Gastrocnemius medialis (tissue), 4 donors: ENCODE results near the gene WSCD2.

Source experiments
- POLR2A ChIP-seq, 2 donors: fragments of 450-650 bp; IDR thresholded peaks; one replicate each; pipeline ENCODE4 v1.6.1; 2017; ENCODE audit warnings: antibody characterized with exemption in 2 of 2, mild to moderate bottlenecking in 2 of 2, moderate library complexity in 2 of 2
- TF ChIP-seq, protein P1 (sequence below), 5 experiments: fragments of 450-650 bp in 3 of 5; fragments of 200-600 bp in 2 of 5; sonication (generic) in 2 of 5; IDR thresholded peaks in 4 of 5; conservative IDR thresholded peaks in 1 of 5; 1 replicate in 4 of 5; 2 replicates in 1 of 5; pipeline ENCODE4 v1.5.1; 2016 to 2019; ENCODE audit warnings: antibody characterized with exemption in 5 of 5, mild to moderate bottlenecking in 3 of 5, moderate library complexity in 3 of 5

DNA sequence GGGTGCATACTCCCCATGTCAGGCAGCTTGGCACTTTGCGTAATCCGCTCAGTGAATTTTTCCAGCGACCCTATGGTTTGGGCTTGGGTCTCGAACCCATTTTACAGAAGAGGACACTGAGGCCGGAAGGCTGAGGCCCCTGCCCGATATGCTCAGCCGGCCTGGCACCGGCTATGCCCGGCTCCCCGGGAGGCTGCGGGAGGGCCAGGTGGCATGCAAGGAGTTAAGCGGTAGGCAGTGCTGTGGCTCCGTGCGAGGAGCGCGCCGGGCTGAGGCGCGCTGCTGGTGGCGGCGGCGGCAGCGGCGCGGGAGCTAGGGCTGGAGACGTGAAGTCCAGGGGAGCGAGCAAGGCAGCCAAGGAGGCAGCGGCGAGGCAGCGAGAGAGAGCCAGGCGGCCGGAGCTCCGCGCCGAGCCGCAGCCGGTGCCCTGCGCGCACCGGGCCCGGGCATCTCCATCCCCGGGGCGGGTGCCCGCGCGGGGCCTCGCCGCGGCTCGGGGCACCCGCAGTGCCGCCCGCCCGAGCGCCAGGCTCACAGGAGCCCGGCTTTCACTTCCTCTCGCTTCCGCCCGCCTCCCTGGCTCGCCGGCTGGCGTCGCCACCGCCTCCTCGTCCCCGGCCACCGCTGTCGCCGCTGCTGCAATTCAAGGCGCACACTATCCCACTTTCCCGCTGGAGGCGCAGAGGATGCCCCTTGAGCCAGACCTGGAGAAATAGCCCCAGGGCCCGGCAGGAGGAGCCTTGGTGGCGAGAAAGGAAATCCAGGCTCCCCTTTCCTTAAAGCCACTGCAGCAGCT lies at the start of gene WSCD2:
- TF ChIP-seq, protein P1, sequence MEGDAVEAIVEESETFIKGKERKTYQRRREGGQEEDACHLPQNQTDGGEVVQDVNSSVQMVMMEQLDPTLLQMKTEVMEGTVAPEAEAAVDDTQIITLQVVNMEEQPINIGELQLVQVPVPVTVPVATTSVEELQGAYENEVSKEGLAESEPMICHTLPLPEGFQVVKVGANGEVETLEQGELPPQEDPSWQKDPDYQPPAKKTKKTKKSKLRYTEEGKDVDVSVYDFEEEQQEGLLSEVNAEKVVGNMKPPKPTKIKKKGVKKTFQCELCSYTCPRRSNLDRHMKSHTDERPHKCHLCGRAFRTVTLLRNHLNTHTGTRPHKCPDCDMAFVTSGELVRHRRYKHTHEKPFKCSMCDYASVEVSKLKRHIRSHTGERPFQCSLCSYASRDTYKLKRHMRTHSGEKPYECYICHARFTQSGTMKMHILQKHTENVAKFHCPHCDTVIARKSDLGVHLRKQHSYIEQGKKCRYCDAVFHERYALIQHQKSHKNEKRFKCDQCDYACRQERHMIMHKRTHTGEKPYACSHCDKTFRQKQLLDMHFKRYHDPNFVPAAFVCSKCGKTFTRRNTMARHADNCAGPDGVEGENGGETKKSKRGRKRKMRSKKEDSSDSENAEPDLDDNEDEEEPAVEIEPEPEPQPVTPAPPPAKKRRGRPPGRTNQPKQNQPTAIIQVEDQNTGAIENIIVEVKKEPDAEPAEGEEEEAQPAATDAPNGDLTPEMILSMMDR (IDR thresholded peaks at IDR 0.05 in 4 of 5, conservative IDR thresholded peaks at IDR 0.05 in 1 of 5) = no peak
- TF ChIP-seq POLR2A (IDR thresholded peaks at IDR 0.05) = no peak
